HL-60/S4 treated with retinoic acid at 250 ng/mL for 4 days and 3 days (cell line): Measurements from ENCODE around the gene TTC39A.
"Not testable (repeated sequence)": the region's sequence is repeated elsewhere in the genome, so short reads cannot be mapped to it uniquely, and the experiment has no call there.

Experiments used
- in situ Hi-C: fragments of 300-500 bp; cut with MboI; formaldehyde crosslinking; loops from 2 replicates; pipeline ENCODE4 v1.7.0; 2022; ENCODE audit warnings: low sequenced_read_pairs

Gene TTC39A

GRCh38 chr1:51270751-51271150, 59.6 kb downstream of the TTC39A start:
- in situ Hi-C loops: no loop called here

DNA sequence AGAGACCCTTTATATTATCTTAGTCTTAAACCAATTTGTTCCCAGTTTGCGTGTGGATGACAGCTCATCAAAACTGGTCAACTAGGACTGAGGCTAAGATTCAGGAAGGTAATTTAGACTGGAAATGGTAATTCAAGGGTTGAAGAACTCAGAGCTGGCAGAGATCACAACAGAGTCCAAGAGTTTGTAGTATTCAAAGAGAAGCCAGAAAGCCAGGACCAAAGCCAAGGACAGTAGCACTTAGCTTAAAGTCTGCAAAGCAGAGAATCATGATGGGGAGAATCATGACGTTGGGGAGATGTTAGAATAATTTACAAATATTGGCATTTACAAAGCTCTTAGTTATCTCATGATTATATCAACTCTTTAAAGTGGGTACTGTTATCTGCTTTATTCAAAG, 61.7 kb downstream of the TTC39A start:
- in situ Hi-C loops: no loop called here

GRCh38 chr1:51266791-51267190, 63.6 kb downstream of the TTC39A start:
- in situ Hi-C loops: no loop called here

- in situ Hi-C loops: no loop called here
Measured at GRCh38 chr1:51266181-51266580, 64.2 kb downstream of the TTC39A start.

DNA sequence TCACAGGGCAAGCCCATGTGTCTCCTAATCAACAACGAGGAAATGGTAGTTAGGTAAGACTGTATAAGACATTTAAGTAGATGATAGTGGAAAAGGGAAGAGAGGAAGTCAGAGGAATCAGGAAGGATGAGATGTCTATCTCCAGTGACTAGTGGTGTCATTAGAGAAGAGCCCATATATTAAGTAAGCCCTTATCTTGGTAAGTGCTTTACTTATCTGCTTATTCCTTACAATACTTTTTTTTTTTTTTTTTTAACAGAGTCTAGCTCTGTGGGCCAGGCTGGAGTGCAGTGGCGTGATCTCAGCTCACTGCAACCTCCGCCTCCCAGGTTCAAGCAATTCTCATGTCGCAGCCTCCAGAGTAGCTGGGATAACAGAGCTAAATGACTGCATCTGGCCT, 64.7 kb downstream of the TTC39A start:
- in situ Hi-C loops: no loop called here

DNA sequence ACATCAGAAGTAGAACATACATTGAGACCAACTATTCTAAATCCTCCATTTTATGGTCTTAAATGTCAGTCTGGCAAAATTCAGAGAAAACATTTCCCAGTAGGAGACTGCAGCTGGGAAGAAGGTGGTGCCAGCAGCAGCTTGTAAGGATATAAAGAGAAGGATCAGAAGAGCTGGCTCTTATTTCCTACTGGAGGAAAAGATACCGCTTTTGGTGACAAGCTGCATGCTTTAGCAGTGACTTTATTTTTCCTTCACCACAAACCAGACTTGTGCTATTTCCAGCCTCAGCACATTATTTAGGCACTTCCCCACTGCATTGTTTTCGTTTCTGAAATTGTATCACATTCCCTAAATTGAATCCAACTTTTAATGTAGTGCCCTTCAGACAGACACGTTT, 65.9 kb downstream of the TTC39A start:
- in situ Hi-C loops: no loop called here

DNA sequence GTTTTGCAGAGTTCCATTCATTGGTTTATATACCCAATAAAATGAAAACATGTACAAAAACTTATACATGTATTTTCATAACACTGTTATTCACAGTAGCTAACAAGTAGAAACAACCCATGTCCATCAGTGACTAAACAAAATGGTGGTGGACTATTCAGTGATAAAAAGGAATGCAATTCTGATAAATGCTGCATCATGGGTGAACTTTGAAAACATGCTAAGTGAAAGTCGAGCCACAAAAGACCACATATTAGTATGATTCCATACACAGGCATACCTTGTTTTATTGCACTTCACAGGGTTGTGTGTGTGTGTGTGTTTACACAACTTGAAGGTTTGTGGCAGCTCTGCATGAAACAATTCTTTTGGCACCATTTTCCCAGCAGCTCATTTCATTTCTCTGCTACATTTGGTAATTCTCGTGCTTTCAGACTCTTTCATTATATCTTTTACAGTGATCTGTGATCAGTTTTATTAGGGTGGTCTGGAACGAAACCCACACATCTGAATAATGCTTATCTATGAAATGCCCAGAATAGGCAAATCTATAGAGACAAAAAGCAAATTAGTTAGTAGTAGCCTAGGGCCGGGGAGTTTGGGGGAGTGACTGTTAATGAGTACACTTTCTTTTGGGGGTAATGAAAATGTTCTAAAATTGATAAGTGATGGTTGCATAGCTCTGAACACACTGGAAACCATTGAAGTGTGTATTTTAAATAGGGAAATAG, 67.0 kb downstream of the TTC39A start:
- in situ Hi-C loops: no loop called here

DNA sequence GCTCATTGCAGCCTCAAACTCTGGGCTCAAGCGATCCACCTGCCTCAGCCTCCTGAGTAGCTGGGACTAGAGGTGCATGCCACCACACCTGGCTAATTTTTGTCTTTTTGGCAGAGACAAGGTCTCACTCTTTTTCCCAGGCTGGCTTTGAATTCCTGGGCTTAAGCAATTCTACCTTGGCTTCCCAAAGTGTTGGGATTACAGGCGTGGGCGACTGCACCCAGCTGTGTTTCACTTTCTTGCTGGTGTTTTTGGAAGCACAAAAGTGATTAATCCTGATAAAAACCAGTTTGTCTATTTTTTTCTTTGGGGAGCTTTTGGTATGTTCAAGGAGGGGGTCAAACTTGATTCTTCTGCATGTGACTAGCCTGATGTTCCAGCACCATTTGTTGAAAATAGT, 75.0 kb downstream of the TTC39A start:
- in situ Hi-C loops: no loop called here

GRCh38 chr1:51253691-51254090, 76.7 kb downstream of the TTC39A start:
- in situ Hi-C loops: no loop called here

GRCh38 chr1:51252366-51252765, 78.0 kb downstream of the TTC39A start:
- in situ Hi-C loops: no loop called here

DNA sequence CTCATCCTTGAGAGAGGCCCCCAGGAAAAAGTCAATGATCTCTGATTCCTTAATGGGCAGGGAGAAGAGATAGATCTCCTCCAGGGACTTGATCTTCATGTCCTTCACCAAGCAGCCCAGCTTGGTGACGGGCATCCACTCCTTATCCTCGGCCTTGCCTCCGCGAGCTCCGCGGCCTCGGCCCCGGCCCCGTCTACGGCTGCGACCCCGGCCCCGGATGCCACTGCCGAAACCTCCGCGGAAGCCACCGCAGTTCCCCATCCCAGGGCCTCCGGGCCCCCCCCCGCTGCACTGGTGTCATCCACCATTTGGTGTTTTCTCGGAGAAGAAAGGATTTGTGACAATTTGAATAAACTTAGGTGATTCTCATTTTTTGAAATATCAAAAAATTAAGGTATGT, 79.2 kb downstream of the TTC39A start:
- in situ Hi-C loops: not testable (repeated sequence)

- in situ Hi-C loops: not testable (repeated sequence)
Measured at GRCh38 chr1:51250729-51251128, 79.6 kb downstream of the TTC39A start.

DNA sequence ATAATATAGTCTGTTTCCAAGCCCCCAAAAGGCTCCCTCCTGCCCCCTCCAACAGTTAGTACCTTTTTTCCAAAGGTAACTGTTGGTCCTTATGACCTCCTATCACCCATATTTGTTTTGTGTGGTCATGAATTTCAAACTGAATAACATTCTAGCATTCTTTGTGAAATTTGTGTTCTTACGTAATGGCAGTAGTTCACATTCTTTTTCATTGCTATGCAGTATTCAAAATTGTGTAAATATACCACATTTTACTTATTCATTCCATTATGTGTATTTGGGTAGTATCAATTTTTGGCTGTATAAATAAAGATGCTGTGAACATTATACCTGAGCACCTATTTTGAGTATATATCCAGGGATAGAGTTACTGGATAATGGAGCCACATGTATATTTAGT, 80.9 kb downstream of the TTC39A start:
- in situ Hi-C loops: no loop called here

DNA sequence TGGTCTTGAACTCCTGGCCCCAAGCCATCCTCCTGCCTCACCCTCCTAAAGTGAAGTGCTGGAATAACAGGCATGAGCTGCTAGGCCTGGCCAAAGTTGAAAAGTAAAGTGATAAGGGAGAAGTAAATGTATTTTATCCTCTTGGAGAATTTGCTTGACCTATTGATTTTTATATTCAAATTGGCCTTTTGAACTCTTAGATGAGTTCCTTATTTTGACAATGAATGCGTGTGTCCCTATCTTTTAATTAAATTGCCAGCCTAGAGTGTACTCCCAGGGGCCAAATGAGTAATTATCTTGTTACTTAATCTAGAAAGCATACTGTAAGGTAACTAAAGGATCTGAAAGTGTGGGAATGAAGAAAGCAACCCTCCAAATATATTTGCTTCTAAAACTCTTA, 82.9 kb downstream of the TTC39A start:
- in situ Hi-C loops: no loop called here

DNA sequence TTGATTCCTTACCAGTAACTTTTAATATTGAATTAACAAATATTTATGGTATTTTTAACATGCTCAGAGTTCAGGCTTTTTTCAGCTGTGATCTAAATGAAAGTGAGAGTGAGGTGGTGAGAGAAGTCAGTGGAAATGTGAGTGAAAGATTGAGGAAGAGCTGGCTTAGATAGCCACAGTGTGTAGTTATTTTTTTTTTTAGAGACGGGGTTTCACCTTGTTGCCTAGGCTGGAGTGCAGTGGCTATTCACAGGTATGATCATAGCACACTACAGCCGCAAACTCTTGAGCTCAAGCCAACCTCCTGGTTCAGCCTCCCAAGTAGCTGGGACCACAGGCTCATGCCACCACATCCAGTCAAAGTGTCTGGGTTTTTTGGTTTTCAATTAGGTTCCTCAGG, 83.3 kb downstream of the TTC39A start:
- in situ Hi-C loops: no loop called here

DNA sequence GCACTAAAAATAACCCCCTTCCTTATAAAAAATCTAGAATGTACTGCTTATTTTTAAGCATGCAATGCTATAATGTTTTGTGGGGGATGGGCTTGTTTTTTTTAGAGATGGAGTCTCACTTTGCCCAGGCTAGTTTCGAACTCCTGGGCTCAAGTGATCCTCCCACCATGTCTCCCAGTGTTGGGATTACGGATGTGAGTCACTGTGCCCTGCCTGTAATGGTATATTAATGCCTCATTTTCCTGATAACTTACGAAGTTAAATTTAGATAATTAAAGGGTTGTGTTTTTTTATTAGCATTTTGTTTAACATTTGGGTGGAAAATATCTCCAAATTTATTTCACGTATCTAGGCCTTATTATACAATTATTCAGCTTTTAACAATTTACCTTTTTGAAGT, 87.8 kb downstream of the TTC39A start:
- in situ Hi-C loops: no loop called here

- in situ Hi-C loops: no loop called here
Measured at GRCh38 chr1:51241119-51241518, 89.2 kb downstream of the TTC39A start.

- in situ Hi-C loops: no loop called here
Measured at GRCh38 chr1:51240084-51240483, 90.3 kb downstream of the TTC39A start.

DNA sequence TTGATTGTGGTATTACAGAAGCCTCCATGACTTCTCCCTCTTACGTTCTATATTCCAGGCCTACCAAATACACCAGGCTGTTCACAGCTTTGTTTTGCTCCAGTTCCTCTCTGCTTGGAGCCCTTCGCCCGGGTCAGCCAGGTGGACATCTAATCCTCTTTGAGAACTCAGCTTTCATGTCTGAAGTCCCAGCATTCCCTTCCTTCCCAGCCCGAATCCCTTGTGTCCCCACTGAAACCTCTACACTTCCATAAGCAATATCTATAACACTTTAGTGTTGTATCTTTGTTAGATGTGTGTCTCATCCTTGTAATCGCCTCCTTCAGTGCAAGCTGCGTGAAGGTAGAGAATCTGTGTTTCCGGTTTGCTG, 92.3 kb downstream of the TTC39A start:
- in situ Hi-C loops: no loop called here

DNA sequence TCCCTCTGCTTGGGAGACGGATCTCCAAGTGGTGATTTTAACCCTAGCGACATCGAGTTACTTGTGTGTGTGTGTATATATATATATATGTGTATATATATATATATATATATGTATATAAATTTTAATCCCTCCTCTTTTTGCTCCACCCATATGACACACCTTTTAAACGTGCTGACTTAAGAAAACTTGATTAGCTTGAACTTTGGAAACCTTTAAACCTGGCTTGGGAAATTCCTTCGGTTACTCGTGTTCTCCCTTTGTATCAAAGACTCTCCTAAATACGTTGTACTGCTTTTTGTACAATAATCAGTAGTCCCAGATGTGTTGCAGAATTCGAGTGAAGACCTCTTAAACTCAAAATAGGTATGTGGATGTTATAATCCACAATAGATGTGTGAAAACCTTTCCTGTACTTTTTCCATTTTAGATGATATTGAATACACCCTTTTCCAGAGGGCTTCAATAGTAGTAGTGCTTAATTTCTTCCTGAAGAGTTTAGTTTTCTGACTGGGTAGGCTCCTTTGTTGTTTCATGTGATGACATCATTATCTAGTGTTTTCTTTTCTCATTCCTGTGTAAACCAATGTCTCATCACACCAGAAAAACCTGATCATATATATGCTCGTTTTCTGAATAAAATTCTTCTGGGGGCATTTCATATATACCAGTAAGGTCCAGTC, 92.9 kb downstream of the TTC39A start:
- in situ Hi-C loops: no loop called here
